ENCODE results near the gene CCL28. TPM values are rescaled to one million over a fixed set of nuclear protein-coding genes. Genes with fewer than 3 reads are reported as not detected.

The CCL28 gene
- total RNA-seq, 1 experiment from 2014 or later = 1.4 TPM

DNA sequence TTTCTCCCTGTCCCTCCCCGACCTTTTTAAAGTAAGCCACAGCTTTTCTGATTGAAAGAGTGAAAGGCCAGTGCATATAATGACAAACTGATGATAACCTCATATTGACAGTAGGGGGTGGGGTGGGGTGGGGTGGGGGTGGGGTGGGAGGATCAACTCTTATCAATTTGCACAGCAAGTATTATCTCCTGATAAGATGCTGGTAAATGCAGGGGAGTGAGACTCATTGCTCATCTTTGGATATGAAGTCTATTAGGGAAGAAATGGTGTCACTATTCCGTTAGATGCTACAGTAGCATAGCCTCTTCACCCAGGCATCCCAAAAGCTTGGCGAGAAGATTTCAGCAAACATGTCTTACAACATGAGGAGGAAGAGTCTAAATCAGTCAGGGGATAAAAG is 60.1 kb downstream of the CCL28 start (continued):
- TF ChIP-seq, protein P1, sequence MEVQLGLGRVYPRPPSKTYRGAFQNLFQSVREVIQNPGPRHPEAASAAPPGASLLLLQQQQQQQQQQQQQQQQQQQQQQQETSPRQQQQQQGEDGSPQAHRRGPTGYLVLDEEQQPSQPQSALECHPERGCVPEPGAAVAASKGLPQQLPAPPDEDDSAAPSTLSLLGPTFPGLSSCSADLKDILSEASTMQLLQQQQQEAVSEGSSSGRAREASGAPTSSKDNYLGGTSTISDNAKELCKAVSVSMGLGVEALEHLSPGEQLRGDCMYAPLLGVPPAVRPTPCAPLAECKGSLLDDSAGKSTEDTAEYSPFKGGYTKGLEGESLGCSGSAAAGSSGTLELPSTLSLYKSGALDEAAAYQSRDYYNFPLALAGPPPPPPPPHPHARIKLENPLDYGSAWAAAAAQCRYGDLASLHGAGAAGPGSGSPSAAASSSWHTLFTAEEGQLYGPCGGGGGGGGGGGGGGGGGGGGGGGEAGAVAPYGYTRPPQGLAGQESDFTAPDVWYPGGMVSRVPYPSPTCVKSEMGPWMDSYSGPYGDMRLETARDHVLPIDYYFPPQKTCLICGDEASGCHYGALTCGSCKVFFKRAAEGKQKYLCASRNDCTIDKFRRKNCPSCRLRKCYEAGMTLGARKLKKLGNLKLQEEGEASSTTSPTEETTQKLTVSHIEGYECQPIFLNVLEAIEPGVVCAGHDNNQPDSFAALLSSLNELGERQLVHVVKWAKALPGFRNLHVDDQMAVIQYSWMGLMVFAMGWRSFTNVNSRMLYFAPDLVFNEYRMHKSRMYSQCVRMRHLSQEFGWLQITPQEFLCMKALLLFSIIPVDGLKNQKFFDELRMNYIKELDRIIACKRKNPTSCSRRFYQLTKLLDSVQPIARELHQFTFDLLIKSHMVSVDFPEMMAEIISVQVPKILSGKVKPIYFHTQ (CRISPR knock-in tag; IDR thresholded peaks at IDR 0.05) = no peak
- TF ChIP-seq, protein P2, sequence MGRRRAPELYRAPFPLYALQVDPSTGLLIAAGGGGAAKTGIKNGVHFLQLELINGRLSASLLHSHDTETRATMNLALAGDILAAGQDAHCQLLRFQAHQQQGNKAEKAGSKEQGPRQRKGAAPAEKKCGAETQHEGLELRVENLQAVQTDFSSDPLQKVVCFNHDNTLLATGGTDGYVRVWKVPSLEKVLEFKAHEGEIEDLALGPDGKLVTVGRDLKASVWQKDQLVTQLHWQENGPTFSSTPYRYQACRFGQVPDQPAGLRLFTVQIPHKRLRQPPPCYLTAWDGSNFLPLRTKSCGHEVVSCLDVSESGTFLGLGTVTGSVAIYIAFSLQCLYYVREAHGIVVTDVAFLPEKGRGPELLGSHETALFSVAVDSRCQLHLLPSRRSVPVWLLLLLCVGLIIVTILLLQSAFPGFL (CRISPR knock-in tag; IDR thresholded peaks at IDR 0.05; ENCODE audit: borderline replicate concordance) = no peak
- TF ChIP-seq OVOL2 (CRISPR knock-in tag; IDR thresholded peaks at IDR 0.05; ENCODE audit: borderline replicate concordance) = no peak
- TF ChIP-seq, protein P3, sequence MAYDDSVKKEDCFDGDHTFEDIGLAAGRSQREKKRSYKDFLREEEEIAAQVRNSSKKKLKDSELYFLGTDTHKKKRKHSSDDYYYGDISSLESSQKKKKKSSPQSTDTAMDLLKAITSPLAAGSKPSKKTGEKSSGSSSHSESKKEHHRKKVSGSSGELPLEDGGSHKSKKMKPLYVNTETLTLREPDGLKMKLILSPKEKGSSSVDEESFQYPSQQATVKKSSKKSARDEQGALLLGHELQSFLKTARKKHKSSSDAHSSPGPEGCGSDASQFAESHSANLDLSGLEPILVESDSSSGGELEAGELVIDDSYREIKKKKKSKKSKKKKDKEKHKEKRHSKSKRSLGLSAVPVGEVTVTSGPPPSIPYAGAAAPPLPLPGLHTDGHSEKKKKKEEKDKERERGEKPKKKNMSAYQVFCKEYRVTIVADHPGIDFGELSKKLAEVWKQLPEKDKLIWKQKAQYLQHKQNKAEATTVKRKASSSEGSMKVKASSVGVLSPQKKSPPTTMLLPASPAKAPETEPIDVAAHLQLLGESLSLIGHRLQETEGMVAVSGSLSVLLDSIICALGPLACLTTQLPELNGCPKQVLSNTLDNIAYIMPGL (CRISPR knock-in tag; IDR thresholded peaks at IDR 0.05) = no peak
- TF ChIP-seq ZNF232 (CRISPR knock-in tag; IDR thresholded peaks at IDR 0.05) = no peak
- no peak for TF ChIP-seq JAZF1 (CRISPR knock-in tag; IDR thresholded peaks at IDR 0.05)
- TF ChIP-seq GTF2I (CRISPR knock-in tag; conservative IDR thresholded peaks at IDR 0.05) = no peak
- no peak for TF ChIP-seq ATF1 (CRISPR knock-in tag; IDR thresholded peaks at IDR 0.05)

DNA sequence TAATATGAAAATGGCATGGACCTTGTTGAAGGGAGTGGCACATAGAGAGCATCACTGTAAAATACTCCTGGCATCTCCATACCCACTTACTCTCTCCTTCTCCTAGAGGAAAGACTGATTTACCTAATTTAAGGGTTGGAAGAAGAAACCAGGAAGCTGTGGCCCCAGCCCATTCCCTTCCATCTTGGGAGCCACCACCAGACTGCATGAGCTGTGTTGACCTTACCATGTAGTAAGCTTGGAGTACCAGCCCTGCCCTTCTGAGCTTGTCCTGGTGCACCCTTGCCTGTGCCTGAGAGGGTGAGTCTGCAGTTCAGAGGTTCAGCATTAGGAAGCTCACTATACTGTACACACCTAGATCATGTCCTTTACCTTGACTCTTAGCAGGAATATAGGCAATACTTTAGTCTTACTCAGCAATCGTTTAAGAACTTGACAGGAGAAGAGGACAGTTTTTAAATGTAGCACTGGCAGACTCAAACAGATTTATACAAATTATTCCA is 63.3 kb downstream of the CCL28 start:
- no peak for ATAC-seq
- CTCF ChIA-PET = no interaction called here
- TF ChIP-seq, protein P4, sequence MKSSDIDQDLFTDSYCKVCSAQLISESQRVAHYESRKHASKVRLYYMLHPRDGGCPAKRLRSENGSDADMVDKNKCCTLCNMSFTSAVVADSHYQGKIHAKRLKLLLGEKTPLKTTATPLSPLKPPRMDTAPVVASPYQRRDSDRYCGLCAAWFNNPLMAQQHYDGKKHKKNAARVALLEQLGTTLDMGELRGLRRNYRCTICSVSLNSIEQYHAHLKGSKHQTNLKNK (CRISPR knock-in tag; IDR thresholded peaks at IDR 0.05) = no peak
- TF ChIP-seq, protein P5, sequence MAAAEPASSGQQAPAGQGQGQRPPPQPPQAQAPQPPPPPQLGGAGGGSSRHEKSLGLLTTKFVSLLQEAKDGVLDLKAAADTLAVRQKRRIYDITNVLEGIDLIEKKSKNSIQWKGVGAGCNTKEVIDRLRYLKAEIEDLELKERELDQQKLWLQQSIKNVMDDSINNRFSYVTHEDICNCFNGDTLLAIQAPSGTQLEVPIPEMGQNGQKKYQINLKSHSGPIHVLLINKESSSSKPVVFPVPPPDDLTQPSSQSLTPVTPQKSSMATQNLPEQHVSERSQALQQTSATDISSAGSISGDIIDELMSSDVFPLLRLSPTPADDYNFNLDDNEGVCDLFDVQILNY (CRISPR knock-in tag; IDR thresholded peaks at IDR 0.05) = no peak
- TF ChIP-seq, protein P6, sequence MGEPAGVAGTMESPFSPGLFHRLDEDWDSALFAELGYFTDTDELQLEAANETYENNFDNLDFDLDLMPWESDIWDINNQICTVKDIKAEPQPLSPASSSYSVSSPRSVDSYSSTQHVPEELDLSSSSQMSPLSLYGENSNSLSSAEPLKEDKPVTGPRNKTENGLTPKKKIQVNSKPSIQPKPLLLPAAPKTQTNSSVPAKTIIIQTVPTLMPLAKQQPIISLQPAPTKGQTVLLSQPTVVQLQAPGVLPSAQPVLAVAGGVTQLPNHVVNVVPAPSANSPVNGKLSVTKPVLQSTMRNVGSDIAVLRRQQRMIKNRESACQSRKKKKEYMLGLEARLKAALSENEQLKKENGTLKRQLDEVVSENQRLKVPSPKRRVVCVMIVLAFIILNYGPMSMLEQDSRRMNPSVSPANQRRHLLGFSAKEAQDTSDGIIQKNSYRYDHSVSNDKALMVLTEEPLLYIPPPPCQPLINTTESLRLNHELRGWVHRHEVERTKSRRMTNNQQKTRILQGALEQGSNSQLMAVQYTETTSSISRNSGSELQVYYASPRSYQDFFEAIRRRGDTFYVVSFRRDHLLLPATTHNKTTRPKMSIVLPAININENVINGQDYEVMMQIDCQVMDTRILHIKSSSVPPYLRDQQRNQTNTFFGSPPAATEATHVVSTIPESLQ (CRISPR knock-in tag; IDR thresholded peaks at IDR 0.05) = no peak
- TF ChIP-seq CREM (CRISPR knock-in tag; IDR thresholded peaks at IDR 0.05) (no peak), SMAD4 (CRISPR knock-in tag; IDR thresholded peaks at IDR 0.05) (no peak), RORB (CRISPR knock-in tag; IDR thresholded peaks at IDR 0.05) (no peak), FOXK1 (CRISPR knock-in tag; IDR thresholded peaks at IDR 0.05) (no peak), GTF2I (CRISPR knock-in tag; conservative IDR thresholded peaks at IDR 0.05) (no peak), ZBTB21 (CRISPR knock-in tag; IDR thresholded peaks at IDR 0.05; ENCODE audit: borderline replicate concordance) (no peak), NFATC4 (CRISPR knock-in tag; IDR thresholded peaks at IDR 0.05) (no peak), HMGA2 (CRISPR knock-in tag; IDR thresholded peaks at IDR 0.05) (no peak)
- TF ChIP-seq, protein P7, sequence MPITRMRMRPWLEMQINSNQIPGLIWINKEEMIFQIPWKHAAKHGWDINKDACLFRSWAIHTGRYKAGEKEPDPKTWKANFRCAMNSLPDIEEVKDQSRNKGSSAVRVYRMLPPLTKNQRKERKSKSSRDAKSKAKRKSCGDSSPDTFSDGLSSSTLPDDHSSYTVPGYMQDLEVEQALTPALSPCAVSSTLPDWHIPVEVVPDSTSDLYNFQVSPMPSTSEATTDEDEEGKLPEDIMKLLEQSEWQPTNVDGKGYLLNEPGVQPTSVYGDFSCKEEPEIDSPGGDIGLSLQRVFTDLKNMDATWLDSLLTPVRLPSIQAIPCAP (CRISPR knock-in tag; IDR thresholded peaks at IDR 0.05) = no peak
- TF ChIP-seq, protein P8, sequence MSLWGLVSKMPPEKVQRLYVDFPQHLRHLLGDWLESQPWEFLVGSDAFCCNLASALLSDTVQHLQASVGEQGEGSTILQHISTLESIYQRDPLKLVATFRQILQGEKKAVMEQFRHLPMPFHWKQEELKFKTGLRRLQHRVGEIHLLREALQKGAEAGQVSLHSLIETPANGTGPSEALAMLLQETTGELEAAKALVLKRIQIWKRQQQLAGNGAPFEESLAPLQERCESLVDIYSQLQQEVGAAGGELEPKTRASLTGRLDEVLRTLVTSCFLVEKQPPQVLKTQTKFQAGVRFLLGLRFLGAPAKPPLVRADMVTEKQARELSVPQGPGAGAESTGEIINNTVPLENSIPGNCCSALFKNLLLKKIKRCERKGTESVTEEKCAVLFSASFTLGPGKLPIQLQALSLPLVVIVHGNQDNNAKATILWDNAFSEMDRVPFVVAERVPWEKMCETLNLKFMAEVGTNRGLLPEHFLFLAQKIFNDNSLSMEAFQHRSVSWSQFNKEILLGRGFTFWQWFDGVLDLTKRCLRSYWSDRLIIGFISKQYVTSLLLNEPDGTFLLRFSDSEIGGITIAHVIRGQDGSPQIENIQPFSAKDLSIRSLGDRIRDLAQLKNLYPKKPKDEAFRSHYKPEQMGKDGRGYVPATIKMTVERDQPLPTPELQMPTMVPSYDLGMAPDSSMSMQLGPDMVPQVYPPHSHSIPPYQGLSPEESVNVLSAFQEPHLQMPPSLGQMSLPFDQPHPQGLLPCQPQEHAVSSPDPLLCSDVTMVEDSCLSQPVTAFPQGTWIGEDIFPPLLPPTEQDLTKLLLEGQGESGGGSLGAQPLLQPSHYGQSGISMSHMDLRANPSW (CRISPR knock-in tag; conservative IDR thresholded peaks at IDR 0.05; ENCODE audit: low read depth) = no peak

More for the DNA sequence above, 63.3 kb downstream of the CCL28 start:
- Mint-ChIP-seq H3K4me1 (no peaks in the 10 kb centered on the region), H3K9me3 (0 out of 2 replicates have a peak, but pooled peaks cover 10% of the 10 kb centered on the region), H3K27me3 (ENCODE audit: low read depth) (peaks cover 6% of the 10 kb centered on the region), H3K36me3 (no peaks in the 10 kb centered on the region), H3K4me3 (no peak overlapping the region), H3K27ac (no peak overlapping the region)
- POLR2A ChIA-PET = no interaction called here
- DNase-seq (ENCODE audit: low spot score) = no peak

Data from WTC11 (cell line).